Pancreas (tissue), 10 donors: Measurements from ENCODE around the gene HPN. TPM values are rescaled to one million over a fixed set of nuclear protein-coding genes. Genes with fewer than 3 reads are reported as not detected.

Experiments
- ATAC-seq, 4 donors: fragments of 200-7000 bp; cut with Tn5 transposase; one replicate each; pipeline versions ENCODE4 v1.8.0 to v1.9.1; 2020; ENCODE audit warnings: mild to moderate bottlenecking in 4 of 4, moderate library complexity in 4 of 4
- DNase-seq, 6 donors: peaks; one replicate each; pipeline ENCODE4 v3.0.0-alpha.2; 2020
- FAIRE-seq: peaks from 2 replicates; lab custom pipeline; 2012; peaks lifted over from hg19 to GRCh38; lab: Jason Lieb, UNC
- H3K27ac ChIP-seq, 4 donors: fragments of 200-600 bp; sonication (generic); 1 replicate in 3 of 4; 2 replicates in 1 of 4; pipeline versions ENCODE4 v1.5.0 to v1.8.0; 2020
- H3K27me3 ChIP-seq, 4 donors: fragments of 200-600 bp; one replicate each; pipeline ENCODE4 v1.8.0; 2021
- H3K36me3 ChIP-seq, 3 donors: fragments of 200-600 bp; sonication (generic) in 1 of 3; one replicate each; pipeline versions ENCODE4 v1.5.0 to v1.8.0; 2020 to 2021
- H3K4me1 ChIP-seq, 3 donors: fragments of 200-600 bp; one replicate each; pipeline ENCODE4 v1.8.0; 2021
- H3K4me3 ChIP-seq, 4 donors: fragments of 200-600 bp; sonication (generic) in 2 of 4; one replicate each; pipeline versions ENCODE4 v1.5.0 to v1.8.0; 2020 to 2021
- H3K9me3 ChIP-seq, 4 donors: fragments of 200-600 bp; one replicate each; pipeline ENCODE4 v1.8.0; 2021
- CTCF ChIP-seq, 4 donors: fragments of 200-600 bp; sonication (generic) in 3 of 4; IDR thresholded peaks; one replicate each; pipeline versions ENCODE4 v1.5.0 to v1.8.0; 2021; ENCODE audit warnings: antibody characterized with exemption in 4 of 4
- WGBS, 2 donors: extraction: QIAGEN DNeasy Blood & Tissue Kit; methylation state at CpG; one replicate each; pipeline ENCODE4 v1.1.7; 2013; 5-methylcytosine and 5-hydroxymethylcytosine counted together
- intact Hi-C, 3 donors: fragments of 100-400 bp; cut with DNase I; formaldehyde crosslinking; loops; one replicate each; pipeline versions ENCODE4 v1.11.1 to v1.14.2; 2022
- polyA plus RNA-seq, 2 donors: library from polyadenylated mRNA; stranded (reverse); fragments of 200-250 nt; gene quantifications; one replicate each; pipeline ENCODE4 v1.2.3, GENCODE V29; 2013
- total RNA-seq, 6 donors: library from RNA; stranded (reverse); fragmentation: NEBNext Ultra II Directional in 4 of 6; extraction: Animal tissue kit (Norgen Biotek cat#: 25700) in 4 of 6; gene quantifications; one replicate each; pipeline versions ENCODE4 v1.2.1 to v1.2.4, GENCODE V29; 2021 to 2023
- donor health status: healthy with polysubstance abuse.
- donor health status: DM: no; HTN: no; CAD: no; lungs with moderate emphysema.
- donor health status: DM: no; HTN: no; CAD: no.
- donor health status: control.
- donor health status: control.
- donor health status: Bipolar disorder and iron deficiency.
- donor health status: DM: yes; HTN: yes; CAD: no.
- donor health status: DM: no; HTN: no; CAD: no.
- donor health status: DM: no; HTN: no; CAD: no.
- donor health status: DM: yes; HTN: yes; CAD: no.

The HPN gene
- total and polyA plus RNA-seq, 8 donors: 93.0 to 238 (median 124) TPM

DNA sequence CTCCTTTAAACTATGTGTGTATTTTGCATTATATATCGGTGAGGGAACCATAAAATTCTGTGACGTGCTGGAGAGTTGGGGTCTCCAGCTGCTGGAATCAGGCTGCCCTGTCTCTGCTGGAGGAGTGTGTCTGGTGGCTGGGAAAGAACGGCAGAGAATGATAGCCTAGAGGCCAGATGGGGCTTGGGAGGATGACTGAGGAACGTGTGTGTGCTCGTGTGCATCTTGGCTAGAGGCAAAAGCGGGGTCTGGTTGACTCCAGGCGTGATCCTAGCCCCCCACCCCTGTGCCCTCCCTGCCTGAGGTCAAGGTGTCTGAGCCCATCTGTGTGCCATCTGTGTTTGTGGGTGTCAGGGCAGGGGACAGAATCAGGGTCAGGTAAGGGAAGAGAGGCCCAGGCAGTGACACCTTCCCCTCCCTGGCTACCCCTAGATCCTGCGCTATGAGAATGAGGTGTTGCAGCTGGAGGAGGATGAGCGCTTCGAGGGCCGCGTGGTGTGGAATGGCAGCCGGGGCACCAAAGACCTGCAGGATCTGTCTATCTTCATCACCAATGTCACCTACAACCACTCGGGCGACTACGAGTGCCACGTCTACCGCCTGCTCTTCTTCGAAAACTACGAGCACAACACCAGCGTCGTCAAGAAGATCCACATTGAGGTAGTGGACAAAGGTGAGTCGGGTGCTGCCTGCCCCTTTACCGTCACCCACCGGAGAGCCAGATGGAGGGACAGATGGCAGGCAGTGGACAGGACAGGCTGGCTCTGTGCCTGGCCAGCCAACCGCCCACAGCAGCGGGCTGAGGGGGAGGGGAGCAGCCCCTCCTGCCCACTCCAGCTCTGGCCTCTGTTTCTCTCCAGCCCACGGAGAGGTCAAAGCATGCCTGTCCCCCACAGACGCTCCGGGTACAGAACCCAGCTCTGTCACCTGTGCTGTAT lies 8.2 kb upstream of the HPN start:
- intact Hi-C loops: no loop called here
- DNase-seq (no peak), FAIRE-seq (no peak), ATAC-seq (no peak)
- WGBS, 2 donors: 81 to 87% methylated on average over 30 of the region's 30 CpGs
- H3K27me3 ChIP-seq: no peaks in the 10 kb centered on the region
- TF ChIP-seq CTCF (IDR thresholded peaks at IDR 0.05): no peak
- no peaks in the 10 kb centered on the region for H3K9me3 ChIP-seq
- H3K27ac ChIP-seq: no peak overlapping the region
- H3K4me3 ChIP-seq: no peak overlapping the region
- H3K4me1 ChIP-seq: peaks cover 0 to 4% (median 0%) of the 10 kb centered on the region in 3 donors
- no peaks in the 10 kb centered on the region for H3K36me3 ChIP-seq

- Histone ChIP-seq H3K27ac (no peak overlapping the region), H3K36me3 (no peaks in the 10 kb centered on the region), H3K4me1 (peaks cover 0 to 4% (median 0%) of the 10 kb centered on the region in 3 donors), H3K27me3 (no peaks in the 10 kb centered on the region), H3K4me3 (no peak overlapping the region), H3K9me3 (no peaks in the 10 kb centered on the region)
- ATAC-seq (no peak), DNase-seq (no peak), FAIRE-seq (no peak)
- no peak for TF ChIP-seq CTCF (IDR thresholded peaks at IDR 0.05)
- intact Hi-C loops: no loop called here
- 84 to 88% methylated on average over 16 to 17 of the region's 17 CpGs for WGBS, 2 donors
Observed at GRCh38 chr19:35034005-35034502, 7.5 kb upstream of the HPN start.

DNA sequence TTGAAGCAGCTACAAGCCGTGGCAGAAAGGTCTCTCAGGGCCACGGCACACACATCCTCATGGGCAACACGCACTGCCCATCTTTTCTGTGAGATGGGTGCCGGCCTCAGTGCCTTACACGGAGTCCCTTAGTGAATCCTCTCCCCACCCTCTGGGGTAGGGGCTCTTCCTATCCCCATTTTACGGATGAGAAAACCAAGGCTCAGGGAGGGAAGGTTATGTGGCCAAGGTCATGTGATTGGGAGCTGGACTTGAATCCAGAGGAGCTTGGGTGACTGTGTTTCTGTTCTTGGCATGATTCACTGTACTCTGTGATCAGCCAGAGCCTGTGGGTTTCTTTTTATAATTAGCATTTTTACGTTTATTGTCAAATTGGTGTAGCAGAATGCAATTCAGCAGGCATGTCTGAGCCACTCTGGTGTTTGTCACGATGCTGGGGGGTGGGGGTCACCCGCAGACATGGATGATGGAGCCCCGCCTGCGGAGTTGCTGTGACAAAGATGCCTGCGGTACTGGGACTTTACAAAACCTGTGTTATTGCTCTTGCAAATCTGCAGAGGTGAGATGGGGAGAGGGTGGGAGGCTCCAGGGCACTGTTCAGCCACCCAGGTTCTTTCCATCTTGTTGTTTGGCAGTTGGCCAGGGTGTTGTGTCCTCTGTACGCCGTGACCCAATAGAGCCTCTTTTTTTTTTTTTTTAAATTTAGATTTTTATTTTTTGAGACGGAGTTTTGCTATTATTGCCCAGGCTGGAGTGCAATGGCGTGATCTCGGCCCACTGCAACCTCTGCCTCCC lies 6.7 kb upstream of the HPN start:
- ATAC-seq (no peak), DNase-seq (no peak), FAIRE-seq (no peak)
- TF ChIP-seq CTCF (IDR thresholded peaks at IDR 0.05): no peak
- Histone ChIP-seq H3K4me3 (no peak overlapping the region), H3K4me1 (peaks cover 0 to 2% (median 0%) of the 10 kb centered on the region in 3 donors), H3K36me3 (no peaks in the 10 kb centered on the region), H3K27ac (no peak overlapping the region), H3K9me3 (no peaks in the 10 kb centered on the region), H3K27me3 (no peaks in the 10 kb centered on the region)
- 87 to 88% methylated on average over 17 of the region's 17 CpGs for WGBS, 2 donors
- intact Hi-C loops: no loop called here

DNA sequence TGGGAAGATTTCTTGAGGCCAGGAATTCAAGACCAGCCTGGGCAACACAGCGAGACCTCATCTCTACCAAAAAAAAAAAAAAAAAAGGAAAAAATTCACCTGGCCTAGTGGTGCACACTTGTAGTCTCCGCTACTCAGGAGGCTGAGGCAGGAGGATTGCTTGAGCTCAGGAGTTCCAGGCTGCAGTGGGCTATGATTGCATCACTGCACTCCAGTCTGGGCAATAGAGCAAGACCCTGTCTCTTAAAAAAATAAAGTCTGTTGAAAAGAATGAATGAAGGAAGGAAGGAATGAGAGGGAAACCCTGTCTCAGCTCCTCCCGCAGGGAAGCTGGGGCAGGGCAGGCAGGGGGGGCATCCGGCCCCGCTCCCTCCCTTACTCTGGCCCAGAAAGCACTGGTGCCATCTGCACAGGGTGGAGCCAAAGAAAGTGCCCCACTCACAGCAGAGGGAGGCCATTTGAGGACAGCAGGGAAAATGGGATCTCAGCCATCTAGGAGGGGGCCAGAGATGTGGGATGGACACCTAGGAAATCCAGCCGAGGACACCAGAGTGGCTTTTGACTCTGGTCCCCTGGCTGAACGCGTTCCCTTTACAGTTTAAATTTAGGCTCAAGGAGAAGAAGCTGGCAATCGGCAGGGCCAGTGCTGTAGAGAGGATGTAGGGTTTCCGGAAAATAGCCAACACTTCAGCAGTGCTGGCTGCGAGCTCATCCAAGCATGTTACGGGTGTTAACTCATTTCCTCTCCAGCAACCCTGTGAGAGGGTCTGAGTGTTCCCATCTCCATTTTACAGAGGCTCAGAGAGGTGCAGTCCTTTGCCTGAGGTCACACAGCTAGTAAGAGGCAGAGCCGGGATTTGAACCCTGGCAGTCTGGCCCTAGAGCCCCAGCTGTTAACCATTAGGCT lies 3.6 kb upstream of the HPN start:
- Histone ChIP-seq H3K4me3 (no peak overlapping the region), H3K4me1 (peaks cover 0 to 12% (median 8%) of the 10 kb centered on the region in 3 donors), H3K36me3 (no peaks in the 10 kb centered on the region), H3K27me3 (no peaks in the 10 kb centered on the region), H3K9me3 (no peaks in the 10 kb centered on the region), H3K27ac (no peak overlapping the region)
- TF ChIP-seq CTCF (IDR thresholded peaks at IDR 0.05): no peak
- WGBS, 2 donors: 78 to 79% methylated on average over 13 of the region's 13 CpGs
- intact Hi-C loops: no loop called here
- FAIRE-seq (no peak), DNase-seq (no peak), ATAC-seq (no peak)
